GM12878 (cell line): ENCODE measurements around the gene AKAP17A. TPM values are rescaled to one million over a fixed set of nuclear protein-coding genes. Genes with fewer than 3 reads are reported as not detected.

Experiments
- BACH1 ChIP-seq: fragments of 450-650 bp; IDR thresholded peaks from 2 replicates; pipeline ENCODE4 v1.6.1; 2017; ENCODE audit warnings: mild to moderate bottlenecking, borderline replicate concordance
- HCFC1 ChIP-seq: fragments of 150-350 bp; IDR thresholded peaks from 2 replicates; pipeline ENCODE4 v1.6.1; 2014; ENCODE audit warnings: low read length
- HSF1 ChIP-seq: fragments of 150-350 bp; IDR thresholded peaks from 2 replicates; pipeline ENCODE4 v1.6.1; 2014; ENCODE audit warnings: mild to moderate bottlenecking, low read depth, low read length
- IRF4 ChIP-seq: IDR thresholded peaks from 2 replicates; pipeline ENCODE4 v1.6.1; 2011; ENCODE audit warnings: low read depth, low read length
- KDM1A ChIP-seq: fragments of 200-600 bp; sonication (generic); IDR thresholded peaks from 2 replicates; pipeline ENCODE4 v1.6.1; 2016; ENCODE audit warnings: borderline replicate concordance
- NKRF ChIP-seq: fragments of 450-650 bp; conservative IDR thresholded peaks from 2 replicates; pipeline ENCODE4 v1.6.1; 2017; ENCODE audit warnings: mild to moderate bottlenecking, moderate library complexity
- PAX8 ChIP-seq: fragments of 450-650 bp; IDR thresholded peaks from 2 replicates; pipeline ENCODE4 v1.6.1; 2017; ENCODE audit warnings: mild to moderate bottlenecking, moderate library complexity
- PRDM15 ChIP-seq: fragments of 450-650 bp; formaldehyde crosslinking; IDR thresholded peaks from 2 replicates; pipeline ENCODE4 v1.4.0; 2020; ENCODE audit warnings: mild to moderate bottlenecking, moderate library complexity
- RBBP5 ChIP-seq: fragments of 200-600 bp; sonication (generic); conservative IDR thresholded peaks from 2 replicates; pipeline ENCODE4 v1.6.1; 2016
- SIX5 ChIP-seq: IDR thresholded peaks from 2 replicates; pipeline ENCODE4 v1.6.1; 2011; ENCODE audit warnings: mild to moderate bottlenecking, low read depth, low read length, moderate library complexity; ENCODE audit not compliant: severe bottlenecking
- SRF ChIP-seq, 2 experiments: IDR thresholded peaks; 2 replicates each; pipeline ENCODE4 v1.6.1; 2011; ENCODE audit warnings: low read depth in 2 of 2, low read length in 2 of 2, mild to moderate bottlenecking in 1 of 2, moderate library complexity in 1 of 2
- STAT1 ChIP-seq: fragments of 450-650 bp; conservative IDR thresholded peaks from 2 replicates; pipeline ENCODE4 v1.6.1; 2014; ENCODE audit warnings: antibody characterized with exemption, mild to moderate bottlenecking
- TARDBP ChIP-seq: IDR thresholded peaks from 2 replicates; pipeline ENCODE4 v1.6.1; 2016; ENCODE audit warnings: borderline replicate concordance
- ZBTB4 ChIP-seq: fragments of 450-650 bp; formaldehyde crosslinking; IDR thresholded peaks from 2 replicates; pipeline ENCODE4 v1.4.0; 2022; ENCODE audit warnings: mild to moderate bottlenecking, moderate library complexity
- ZNF592 ChIP-seq: fragments of 450-650 bp; IDR thresholded peaks from 2 replicates; pipeline ENCODE4 v1.6.1; 2017; ENCODE audit warnings: mild to moderate bottlenecking, moderate library complexity
- polyA plus RNA-seq, 11 experiments: library from polyadenylated mRNA; depleted of rRNA in 4 of 11; unstranded in 6 of 11; stranded (reverse) in 5 of 11; fragments of >200 nt; fragmentation: Nextera tagmentation in 4 of 11; fragmentation: Illumina TruSeq in 1 of 11; extraction: Ambion mirVana in 4 of 11; extraction: Trizol in 1 of 11; gene quantifications; 1 replicate in 1 of 11; 2 replicates in 10 of 11; pipeline versions ENCODE4 v1.2.1 to v1.2.3, GENCODE V29; 2011 to 2016; ENCODE audit warnings: inconsistent platforms in 2 of 11, missing spikeins in 2 of 11, low read depth in 1 of 11
- total RNA-seq, 4 experiments: library from RNA; depleted of rRNA in 3 of 4; stranded (reverse); fragments of >200 nt in 3 of 4; fragmentation: Illumina TruSeq in 1 of 4; extraction: Trizol in 1 of 4; gene quantifications; 2 replicates each; pipeline versions ENCODE4 v1.2.1 to v1.2.3, GENCODE V29; 2013 to 2021

AKAP17A gene
- total and polyA plus RNA-seq, 10 of the 15 experiments (the other 5 are each of a cell fraction or from before 2014, with no cell fraction given), result 3.0 to 55.8 (median 25.5) TPM

- TF ChIP-seq ZBTB4, result no peak
- TF ChIP-seq ZNF592, result no peak
- TF ChIP-seq SIX5, result peak; percentile 48
- peak; percentile 93; the same call in 1 of the 2 replicates for TF ChIP-seq STAT1
- no peak for TF ChIP-seq IRF4
- TF ChIP-seq RBBP5, result no peak
- TF ChIP-seq PRDM15, result no peak
- peak; percentile 67 for TF ChIP-seq HCFC1
- TF ChIP-seq NKRF, result peak; percentile 87
- no peak for TF ChIP-seq PAX8
- no peak for TF ChIP-seq SRF (IDR thresholded peaks at IDR 0.05; ENCODE audit: low read depth in 2 of 2, low read length in 2 of 2)
- TF ChIP-seq TARDBP, result no peak
- no peak for TF ChIP-seq HSF1
- no peak for TF ChIP-seq KDM1A
- peak; percentile 87 for TF ChIP-seq BACH1
Measured at GRCh38 chrX:1591102-1591862, at the start of gene AKAP17A (continued).
